DMS 273 (cell line): ENCODE data around the gene SGCA.

Source experiments
- DNase-seq: peaks from one replicate; lab custom pipeline; 2025; ENCODE audit not compliant: unreplicated experiment; lab: John Stamatoyannopoulos, UW

SGCA gene

DNA sequence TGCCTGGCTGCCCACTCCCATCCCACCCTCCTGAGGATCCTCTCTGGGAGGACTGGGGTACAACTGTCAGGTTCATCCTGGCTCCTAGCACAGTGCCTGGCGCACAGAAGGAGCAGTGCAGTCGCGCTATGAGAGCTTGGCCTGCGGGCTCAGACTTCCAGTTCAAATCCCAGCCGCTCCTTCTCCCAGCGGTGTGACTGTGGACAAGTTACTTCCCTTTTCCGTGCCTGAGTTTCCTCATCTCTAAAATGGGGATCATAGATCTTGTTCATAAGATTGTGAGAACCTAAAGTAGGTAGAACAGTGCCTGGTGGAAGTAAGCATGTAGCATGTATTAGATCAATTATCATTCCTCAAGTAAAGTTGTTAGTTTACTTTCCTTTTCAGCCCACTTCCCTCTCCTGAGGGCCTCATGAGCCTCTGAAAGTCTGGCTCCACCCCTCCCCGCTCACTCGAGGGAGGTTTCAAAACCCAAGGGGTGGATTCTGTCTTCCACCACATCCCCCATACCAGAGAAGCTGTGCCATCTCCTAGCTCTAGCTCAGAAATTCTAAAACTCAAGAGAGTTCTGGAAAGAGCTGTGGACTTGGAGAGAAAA is 55.6 kb downstream of the SGCA start:
- no peak for DNase-seq

DNA sequence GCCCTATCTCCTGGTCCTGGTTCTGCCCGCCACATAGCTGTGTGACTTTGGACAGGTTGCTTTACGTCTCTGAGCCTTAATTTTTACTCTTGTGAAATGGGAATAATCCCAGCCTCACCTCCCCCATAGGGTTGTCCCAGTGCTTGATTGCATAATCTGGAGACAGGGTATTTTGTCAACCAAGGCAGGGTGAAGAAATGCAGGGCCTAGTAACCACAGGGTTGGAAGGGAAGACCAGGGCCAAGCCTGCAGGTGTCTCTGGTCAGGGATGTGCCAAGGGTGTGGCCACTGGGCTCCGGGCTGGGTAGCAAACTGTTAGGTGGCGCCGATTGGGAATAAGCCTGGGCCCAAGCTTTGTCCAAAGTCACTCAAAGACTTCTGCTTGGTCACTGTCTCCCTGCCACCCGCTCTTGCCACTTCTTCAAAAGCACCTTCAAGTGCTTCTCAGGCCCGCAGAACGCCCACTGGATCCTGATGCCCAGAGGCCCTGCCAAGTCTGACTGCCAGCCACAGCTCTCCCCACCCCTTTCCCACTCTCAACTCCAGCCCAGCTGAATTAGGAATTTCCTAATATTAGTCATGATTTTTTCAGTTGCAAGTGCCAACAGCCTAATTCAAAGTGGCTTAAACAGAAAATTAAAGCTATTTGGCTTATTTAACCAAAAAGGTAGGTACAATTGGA is 56.2 kb downstream of the SGCA start:
- no peak for DNase-seq

DNA sequence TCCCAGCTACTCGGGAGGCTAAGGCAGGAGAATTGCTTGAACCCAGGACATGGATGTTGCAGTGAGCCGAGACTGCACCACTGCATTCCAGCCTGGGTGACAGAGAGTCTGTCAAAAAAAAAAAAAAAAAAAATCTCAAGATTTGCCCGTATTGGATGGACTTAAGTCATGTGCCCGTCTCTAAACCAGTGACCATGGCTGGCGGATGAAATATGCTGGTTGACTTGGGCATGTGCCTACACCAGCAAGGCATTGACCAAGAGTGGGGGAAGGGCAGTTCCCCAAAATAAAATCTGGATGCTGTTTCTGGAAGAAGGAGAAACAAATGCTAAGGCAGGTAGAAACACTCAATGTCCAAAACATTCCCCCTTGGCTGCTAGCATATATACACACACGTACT is 57.1 kb downstream of the SGCA start:
- no peak for DNase-seq
